Activated naive CD8-positive, alpha-beta T cell treated with anti-CD3 and anti-CD28 coated beads, Interleukin-2, amount 50 U/mL, for 16 hours (primary cell): Measurements from ENCODE around the gene OGFOD2.

Experiments used
- DNase-seq: peaks from one replicate; pipeline ENCODE4 v3.0.0-alpha.2; 2020; ENCODE audit warnings: low read depth, low spot score

Gene OGFOD2

DNA sequence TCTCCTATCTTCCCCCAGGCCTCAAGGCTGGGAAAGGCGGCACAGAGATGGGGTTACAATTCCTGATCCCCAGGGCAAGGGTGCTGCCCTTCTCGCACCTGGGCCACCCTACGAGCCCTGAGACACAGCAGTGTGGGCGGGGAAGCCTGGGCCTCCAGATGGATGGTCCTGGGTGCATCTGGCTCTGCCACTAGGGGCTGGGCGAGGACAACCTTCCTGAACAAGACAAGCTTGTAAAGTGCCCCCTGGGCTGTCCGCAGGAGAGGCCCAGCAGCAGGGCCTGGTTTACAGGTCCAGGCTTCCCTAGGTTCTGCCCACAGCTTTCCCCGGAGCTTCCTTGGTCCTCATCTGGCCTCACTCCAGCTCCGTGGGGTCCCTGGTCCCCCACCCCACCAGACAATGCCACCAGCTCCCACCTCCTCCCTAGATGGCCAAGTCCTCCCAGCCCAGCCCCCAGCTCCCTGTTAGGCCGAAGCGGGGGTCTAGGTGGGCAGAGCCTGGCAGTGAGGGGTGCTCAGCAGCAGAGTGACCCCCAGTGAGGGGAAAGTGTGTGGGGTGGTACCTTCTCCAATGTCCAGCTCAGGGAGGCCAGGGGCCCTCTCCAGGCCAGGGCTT is 14.3 kb downstream of the OGFOD2 start:
- DNase-seq, result no peak

DNA sequence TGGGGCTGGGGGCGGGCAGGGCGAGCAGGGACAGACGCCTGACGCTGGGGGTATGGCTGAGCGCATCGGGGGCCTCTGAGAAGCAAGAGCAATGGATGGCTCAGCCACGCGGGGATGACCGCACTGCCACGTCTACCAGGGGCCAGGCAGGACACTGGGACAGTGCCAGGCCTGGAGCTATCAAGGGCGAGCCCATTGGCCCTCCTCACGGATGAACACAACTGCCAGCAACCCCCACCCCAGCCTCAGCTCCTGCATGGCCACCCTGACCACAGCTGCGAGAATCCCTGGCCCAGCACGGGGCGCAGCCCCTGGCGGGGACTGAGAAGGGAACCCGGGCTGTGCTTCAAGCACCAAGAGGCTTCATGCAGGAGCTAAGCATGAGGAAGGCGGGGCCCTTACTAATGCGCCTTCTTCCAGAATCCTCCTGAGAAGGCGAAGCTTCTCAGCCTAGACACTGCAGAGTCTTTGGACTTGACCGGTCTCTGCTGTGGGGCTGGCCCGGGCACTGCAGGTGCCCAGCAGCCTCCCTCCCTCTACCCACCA is 14.9 kb downstream of the OGFOD2 start:
- no peak for DNase-seq

DNA sequence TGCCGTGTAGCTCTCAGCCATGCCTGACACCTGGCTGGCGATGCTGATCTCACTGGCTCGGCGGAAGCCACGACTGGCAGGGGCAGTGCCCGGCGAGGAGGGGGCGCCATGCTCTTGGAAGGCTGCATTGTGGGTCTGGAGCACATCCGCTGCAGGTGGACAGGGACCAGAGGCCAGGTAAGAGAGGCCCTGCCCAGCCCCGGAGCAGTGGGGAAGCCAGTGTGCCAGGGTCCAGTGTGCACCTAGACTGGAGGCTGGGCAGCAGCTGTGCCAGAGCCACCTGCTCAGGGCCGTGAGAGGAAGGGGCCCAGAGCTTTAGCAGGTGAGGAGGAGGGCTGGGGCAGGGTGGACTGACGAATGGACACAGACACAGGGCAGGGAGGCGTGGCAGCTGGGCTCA is 15.5 kb downstream of the OGFOD2 start:
- DNase-seq, result no peak

DNA sequence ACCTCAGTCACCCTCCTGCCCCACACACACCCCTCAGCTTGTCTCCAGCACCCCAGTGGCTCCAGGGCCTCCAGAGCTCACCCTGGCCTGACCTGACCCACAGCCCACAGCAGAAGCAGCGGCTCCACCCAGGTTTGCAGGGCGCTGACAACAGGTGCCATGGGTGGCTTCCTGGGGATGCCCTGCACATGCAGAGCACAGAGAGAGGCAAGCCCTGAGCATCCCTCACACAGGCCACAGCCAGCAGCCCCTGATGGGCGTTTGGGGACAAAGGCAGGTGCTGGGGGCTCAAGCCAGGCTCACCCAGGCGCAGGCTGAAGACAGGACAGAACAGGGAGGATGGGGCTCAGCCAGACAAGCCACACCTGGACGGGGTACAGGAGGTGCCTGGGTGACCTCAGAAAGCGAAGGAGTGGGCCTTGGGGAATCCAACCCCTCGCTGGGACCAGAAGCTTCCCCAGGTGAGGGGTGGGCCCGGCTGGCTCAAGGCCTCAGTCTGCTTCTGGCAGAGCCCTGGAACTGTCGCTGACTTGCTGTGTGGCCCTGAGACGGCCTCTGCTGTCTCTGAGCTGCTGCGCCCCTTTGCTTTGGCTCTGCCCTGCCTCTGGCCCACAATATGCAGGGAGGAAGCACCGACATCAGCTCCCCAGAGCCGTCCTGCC is 16.0 kb downstream of the OGFOD2 start:
- DNase-seq, result no peak

DNA sequence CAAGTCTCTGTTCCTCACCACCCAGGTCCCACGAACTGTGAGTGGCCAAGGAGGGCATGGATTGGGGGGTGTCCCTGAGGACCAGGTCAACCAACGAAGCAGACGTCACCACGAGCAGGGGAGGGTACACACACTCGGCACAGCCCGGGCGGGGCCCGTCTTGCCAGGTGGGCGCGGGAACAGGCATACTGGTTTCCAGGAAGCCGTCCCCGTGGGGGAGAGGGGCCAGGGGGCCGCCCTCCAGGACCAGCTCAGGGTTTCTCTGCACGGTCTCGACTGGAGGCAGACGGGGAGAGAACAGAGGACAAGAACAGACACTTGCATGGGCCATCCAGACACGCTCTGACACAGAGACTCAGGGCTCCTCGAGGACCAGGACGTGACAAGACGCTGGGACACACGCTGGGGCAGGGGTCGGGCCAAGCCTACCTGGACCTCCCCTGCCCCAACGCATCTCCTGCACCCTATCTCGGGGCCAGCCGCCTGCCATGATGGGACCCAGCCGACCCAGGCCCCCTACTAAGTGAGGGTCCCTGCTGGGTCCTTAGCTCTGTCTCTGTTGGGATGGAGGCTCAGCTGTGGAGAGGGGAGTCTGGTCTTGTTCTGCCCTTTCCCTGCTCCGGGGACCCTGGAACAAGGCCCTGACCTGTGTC is 16.7 kb downstream of the OGFOD2 start:
- DNase-seq, result no peak

DNA sequence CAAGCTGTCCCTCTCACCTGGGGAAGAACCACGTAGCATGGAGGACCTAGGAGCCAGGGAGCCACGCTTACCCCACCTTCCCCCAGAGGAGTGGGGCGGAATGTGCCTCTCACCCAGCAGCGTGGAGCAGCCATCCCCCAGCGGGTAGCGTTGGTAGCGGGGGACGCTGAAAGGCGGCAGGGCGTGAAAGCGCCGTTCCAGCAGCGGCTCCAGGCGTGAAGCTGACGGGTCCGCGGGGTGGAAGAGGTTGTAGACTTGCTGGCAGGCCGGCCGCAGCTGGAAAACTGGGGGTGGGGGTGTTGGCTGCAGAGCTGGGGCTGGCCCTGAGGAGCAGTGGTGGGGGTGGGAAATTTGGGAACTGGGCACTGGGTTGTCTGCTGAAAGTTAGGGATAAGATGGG is 17.3 kb downstream of the OGFOD2 start:
- DNase-seq, result no peak

DNA sequence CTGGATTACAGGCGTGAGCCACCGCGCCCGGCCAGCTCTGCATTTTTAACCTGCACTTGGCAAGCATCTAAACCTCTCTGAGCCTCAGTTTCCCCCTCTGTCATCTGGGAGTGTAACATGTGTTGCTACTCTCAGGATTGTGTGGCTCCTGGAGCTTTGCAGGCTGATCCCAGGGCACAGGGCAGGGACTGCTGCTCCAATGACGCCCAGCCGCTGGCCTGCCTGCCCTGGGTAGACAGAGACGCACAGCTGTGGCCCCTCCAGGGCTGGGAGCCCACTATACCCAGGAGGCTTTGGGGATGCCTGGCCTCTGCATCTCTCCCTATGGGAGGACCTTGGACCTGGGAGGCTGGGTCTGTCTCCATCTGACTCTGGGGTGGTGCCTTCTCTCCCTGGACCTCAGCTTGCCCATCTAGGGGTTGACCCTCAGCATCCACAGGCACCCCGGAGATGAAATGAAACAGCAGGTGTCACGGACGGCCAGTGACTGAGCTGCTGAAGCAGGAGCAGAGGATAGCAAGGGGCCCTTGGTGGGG is 19.2 kb downstream of the OGFOD2 start:
- no peak for DNase-seq

DNA sequence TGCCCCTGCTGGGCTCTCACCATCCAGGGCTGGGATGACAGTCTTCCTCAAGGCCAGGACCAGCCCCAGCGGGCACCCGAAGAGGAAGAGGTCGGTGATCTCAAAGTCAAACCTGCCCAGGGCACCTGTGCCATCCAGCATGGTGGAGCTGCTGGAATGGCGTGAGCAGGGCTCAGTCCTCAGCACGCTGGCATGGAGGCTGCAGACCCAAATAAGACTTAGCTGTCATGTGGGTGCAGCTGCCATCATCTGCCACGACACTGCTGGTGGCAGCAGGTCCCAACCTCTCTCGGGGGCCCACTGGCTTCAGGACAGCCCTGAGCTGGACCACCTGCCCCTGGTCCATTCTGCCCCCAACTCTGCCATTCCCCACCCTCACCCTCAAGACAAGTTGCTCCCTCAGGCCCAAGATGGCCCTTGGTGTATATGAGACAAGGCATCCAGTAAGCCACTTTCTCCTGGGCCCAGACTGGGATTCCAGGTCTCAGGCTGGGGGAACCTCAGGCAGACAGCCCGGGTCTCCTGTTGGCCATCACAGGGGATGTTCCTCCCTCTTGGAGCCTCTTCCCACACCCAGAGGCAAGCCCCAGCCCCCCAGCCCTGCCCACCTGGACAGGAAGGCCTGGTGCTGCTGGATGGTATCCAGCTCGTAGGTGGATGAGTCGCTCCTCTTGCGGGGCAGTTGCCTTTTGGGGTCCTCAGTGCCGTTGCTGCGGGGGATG is 19.9 kb downstream of the OGFOD2 start:
- DNase-seq, result no peak

DNA sequence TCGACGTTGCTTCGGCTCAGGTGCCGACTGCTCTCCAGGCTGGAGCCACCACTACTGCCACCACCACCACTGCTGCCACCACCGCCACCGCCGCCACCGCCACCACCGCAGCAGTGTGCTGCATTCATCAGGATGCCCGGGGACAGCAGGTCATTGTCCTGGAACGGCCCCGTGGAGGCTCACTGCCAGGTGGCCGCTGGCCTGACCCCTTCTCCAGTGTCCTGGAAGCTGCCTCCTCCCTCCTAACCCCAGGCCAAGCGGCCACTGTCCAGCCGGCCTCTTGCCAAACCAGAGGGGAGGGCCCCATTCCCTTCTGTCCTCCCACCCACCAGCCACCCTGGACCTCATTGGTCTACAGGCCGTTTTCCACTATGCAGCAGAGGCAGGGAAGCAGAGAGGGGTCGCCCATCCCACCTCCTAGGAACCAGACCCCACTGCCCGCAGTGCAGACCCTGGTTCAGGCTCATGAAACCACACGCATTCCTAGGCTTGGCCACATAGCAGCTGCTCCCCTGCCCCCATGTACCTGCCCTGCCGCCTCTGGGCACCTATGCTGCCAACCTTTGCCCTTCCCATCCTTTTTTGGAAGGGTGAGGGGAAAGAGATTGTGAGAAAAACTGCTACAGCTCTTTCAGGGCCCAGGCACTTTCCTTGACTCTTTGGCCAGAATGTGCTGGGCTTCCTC is 20.6 kb downstream of the OGFOD2 start:
- DNase-seq, result no peak

DNA sequence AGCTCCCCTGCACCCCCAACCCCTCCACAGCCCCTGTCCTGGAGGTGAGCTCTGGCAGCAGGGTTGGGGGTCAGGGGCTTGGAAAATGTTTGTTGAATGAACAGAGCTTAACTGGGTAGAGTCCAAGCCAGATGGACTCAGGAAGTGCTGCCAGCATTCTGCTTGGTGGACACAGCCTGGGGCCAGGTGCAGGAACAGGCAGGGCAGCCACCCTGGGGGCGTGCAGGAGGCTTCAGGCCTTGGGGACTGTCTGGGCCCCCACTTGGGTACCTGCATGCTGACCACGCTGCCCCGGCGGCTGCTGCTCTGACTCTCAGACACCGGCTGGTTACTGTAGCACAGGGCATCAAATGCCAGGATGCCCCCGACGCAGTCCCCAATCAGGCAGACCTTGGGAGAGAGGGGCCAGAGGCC is 21.2 kb downstream of the OGFOD2 start:
- no peak for DNase-seq

DNA sequence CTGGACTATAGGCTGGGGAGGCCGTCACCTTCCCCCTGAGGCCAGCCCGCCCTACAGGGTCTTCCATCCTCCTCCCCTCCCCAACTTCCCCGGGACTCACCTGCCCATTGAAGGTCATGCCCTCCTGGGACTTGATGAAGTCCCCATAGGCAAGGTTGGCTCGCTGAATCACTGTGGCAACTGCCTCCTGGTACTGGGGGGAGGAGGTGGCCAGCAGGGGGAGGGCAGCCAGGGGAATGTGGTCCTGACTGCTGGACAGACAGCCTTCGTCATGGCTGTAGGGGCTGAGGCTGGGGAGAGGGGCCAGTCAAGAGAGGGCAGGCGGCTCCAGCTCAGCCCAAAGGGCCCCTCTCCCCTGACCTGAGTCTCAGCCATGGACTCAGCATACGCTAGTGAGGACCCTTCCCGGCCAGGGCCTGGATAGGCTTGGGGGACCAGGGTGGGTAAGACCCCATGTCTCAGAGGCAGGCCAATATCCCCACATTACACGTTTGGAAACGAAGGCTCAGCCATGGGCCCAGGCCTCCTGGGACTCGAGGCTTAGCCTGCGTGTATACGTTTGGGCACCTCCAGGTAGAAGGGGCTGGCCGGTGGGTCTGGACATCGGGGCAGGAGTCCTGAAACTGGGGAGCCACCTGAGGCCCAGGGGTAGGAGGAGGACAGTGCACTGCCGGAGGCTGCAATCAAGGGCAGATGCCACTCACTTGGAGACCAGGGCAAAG is 21.7 kb downstream of the OGFOD2 start:
- DNase-seq, result no peak

DNA sequence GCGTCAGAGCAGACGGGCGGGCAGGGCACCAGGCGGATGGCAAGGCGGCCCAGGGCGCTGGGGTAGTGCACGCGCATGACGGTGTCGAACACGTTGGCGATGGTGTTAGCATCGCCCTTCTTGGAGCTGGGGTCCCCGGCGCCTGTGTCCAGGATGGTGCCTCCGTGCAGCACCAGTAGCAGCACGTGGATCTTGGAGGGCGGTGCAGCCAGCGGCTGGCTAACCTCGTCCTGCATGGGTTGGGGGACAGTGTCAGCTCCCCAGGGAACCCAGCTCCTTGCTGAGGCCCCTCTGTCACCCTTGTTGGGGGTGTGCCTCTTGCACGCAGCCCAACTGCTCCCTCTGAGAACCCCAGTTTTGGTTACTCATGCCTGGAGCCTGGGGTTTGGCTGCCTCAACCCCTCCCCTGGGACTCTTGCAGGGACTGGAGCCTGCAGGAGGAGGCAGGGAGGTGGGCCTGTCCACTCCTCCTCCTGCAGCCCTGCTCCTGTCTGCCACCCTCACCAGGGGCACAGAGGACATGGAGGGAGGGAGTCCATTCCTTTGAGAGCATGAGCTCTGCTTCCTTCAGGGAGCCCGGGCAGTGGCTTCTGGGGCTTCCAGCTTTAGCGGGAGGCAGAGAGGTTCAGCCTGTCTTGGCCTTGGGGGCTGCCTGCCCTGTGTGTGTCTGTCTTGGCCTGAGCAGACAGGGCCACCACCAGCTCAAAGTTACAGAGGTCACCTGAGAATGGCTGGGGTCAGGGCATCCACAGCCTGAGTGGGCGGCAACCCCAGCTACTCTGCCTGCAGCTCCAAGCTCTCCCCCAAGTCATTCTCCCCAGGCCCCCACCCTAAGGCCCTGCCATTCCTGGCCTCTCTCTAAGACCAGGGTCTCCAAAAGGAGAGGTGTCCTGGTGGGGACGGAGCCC is 22.6 kb downstream of the OGFOD2 start:
- no peak for DNase-seq

DNA sequence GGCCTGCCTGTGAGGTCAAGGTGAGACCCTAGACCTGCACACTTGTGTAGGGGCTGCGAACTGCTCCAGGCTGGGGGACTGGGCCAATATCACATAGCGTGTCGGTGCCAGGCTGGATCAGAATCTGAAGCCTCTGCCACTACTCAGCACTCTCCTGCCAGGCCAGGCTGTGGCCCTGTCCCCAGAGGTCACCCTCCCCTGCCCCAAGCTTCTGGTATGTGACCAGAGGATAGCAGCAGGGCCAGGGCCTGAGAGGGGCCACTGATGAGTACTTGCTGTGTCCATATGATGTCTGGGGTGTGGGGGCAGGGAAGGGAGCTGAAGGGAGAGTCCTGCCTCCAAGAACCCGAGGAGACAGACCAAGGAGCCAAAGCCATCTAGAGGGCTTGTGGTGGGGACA is 23.3 kb downstream of the OGFOD2 start:
- no peak for DNase-seq

DNA sequence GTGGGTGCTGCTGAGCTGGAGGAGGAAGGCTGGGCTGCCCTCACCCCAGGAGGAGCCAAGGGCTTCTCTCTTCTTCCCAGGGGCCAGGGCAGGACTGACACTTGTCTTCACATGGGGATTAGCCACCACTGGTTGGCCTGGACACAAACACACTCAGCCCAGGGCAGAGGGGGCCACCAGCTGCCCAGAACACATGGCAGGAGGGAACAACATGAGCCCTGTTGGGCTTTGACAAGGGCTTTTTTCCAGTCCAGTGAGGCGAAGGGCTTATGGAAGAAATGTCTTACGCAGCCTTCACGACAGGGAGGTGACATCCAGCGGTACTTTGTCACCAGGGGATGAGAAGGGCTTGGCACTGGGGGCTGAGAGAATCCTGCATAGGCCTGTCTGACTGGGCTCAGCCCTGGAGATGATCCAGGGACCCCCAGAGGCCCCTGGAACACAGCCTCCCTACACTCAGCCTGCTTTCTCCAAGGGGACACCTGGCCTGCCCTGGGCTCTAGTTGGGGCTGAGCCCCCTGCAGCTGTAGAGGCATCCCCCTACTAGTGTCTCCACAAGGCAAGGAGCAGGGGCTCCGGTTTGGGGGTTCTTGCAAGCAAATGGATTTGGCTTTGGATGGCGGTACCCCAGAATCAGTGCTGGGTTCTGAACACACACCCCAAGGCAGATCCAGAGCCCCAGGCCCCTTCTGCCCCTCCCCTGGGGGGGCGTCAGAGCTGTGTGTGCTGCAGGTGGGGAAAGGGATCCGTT is 24.3 kb downstream of the OGFOD2 start:
- no peak for DNase-seq

DNA sequence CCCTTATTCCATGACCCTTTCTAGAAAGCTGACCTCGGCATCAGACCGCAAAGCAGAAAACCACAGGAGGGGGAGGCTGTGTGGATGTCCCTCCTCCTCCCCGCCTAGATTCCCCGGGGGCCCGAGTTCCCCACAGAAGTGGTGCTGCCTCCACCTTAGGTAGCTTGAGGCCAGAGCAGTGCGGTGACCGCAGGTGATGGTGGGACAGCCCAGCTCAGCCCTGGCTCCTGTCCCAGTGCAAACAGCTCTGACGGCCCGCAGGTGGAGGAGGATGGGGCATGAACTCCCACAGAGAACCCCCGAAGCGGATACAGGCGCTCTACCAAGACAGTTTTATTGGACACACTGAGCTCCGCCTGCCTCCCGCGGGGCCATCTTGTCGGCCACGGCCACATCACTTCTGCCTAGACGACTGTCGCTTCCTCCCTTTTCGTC is 25.0 kb downstream of the OGFOD2 start:
- no peak for DNase-seq

DNA sequence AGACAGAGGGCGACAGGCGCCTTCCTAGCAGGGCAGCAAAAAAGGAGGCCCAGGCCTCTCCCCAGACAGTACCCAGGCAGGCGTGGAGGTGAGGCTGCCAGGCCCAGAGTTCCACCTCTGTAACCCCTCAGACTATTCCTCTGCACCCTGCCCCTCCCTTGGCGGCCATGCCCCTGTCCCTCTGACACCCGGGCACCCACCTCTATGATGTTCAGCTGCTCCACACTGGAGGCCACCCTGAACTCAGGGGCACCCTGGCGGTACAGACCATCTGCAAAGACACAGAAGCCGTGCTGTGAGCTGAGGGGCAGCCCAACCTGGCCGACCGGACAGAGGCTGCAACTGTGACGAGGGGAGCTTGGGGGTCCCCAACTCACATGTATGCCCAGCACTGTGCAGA is 25.5 kb downstream of the OGFOD2 start:
- no peak for DNase-seq

DNA sequence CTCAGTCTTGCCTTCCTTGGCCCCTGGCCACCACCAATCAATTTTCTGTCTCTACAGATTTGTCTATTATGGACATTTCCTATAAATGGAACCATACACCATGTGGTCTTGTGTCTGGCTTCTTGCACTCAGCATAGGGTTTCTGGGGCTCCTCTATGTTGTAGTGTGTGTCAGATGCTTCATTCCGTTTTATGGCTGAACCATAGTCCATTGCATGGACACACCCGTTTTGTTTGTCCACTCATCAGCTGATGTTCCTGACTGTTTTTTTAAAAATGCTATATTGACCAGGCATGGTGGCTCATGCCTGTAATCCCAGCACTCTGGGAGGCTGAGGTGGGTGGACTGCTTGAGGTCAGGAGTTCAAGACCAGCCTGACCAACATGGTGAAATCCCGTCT is 26.4 kb downstream of the OGFOD2 start:
- no peak for DNase-seq

DNA sequence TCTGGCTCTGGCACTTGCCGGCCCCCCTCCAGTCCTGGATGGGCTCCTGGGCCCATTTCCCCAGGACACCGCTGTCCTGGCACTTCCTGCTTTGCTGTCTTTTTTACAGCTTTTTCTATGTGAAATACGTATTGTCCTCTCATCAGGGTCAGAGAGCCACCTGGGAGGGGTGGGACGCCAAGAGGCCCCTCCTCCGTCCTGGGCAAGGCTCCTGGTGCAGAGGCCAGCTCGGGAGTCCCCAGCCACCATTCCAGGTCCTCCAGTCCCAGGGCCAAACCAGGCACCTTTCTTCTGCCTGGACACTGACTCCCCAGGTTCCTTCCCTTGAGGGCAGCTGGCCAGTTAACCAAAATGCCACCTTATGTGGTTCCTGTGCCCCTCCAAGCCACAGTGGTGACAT is 28.2 kb downstream of the OGFOD2 start:
- DNase-seq, result no peak

DNA sequence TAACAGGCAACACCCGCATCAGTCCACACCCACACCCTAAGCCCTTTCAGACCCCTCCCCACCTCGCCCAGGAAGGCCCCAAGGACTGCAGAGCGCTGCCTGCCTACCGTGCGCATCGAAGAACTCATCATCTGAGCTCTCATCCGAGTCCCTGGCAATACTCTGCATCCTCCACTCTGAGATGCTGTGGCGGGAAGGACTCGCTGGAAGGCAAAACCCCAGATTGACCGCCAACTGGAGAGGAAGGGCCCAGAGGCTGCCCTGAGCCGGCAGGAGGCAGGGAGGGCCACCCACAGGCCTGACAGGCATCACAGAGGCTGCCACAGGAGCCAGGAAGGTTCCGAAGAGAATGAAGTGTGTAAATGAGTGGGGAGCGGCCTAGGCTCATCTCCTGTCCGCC is 29.2 kb downstream of the OGFOD2 start:
- no peak for DNase-seq
